IPS-15b (cell line): ENCODE data around the gene TNFRSF21.
"Not testable (repeated sequence)": the region's sequence is repeated elsewhere in the genome, so short reads cannot be mapped to it uniquely, and the experiment has no call there.

Experiments
- H3K27me3 ChIP-seq: one replicate; pipeline ENCODE4 v1.6.1; 2013; ENCODE audit warnings: low read length; ENCODE audit not compliant: control insufficient read depth, insufficient read depth
- H3K36me3 ChIP-seq: one replicate; pipeline ENCODE4 v1.6.1; 2013; ENCODE audit warnings: low read length; ENCODE audit not compliant: control insufficient read depth, insufficient read depth
- H3K4me1 ChIP-seq: one replicate; pipeline ENCODE4 v1.6.1; 2013; ENCODE audit warnings: mild to moderate bottlenecking, low read length; ENCODE audit not compliant: control insufficient read depth, insufficient read depth
- H3K4me3 ChIP-seq: one replicate; pipeline ENCODE4 v1.5.1; 2013; ENCODE audit warnings: low read depth, low read length
- H3K9ac ChIP-seq: one replicate; pipeline ENCODE4 v1.6.1; 2013; ENCODE audit warnings: low read depth, mild to moderate bottlenecking, low read length
- H3K9me3 ChIP-seq: one replicate; pipeline ENCODE4 v1.6.1; 2013; ENCODE audit warnings: mild to moderate bottlenecking, low read length; ENCODE audit not compliant: control insufficient read depth, insufficient read depth

TNFRSF21 gene

DNA sequence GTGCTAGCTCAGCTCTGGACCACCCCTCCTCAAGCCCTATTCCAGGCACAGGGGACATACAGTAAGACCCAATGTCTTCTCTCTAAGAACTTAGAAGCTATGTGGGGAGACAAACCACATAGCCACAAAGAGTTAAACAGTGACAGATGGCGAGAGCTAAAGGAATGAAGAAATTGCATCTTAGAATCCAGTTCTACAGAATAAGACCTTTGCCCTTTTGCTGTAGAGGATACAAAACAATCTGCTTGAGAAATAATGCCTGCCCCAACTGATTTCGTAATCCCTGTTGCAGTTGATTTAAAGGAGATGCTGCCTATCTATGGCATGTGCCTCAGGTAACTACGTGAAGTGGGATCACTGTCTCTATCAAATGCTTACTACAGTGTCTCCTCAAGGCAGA, 31.2 kb downstream of the TNFRSF21 start:
- H3K27me3 ChIP-seq: no peaks in the 10 kb centered on the region

DNA sequence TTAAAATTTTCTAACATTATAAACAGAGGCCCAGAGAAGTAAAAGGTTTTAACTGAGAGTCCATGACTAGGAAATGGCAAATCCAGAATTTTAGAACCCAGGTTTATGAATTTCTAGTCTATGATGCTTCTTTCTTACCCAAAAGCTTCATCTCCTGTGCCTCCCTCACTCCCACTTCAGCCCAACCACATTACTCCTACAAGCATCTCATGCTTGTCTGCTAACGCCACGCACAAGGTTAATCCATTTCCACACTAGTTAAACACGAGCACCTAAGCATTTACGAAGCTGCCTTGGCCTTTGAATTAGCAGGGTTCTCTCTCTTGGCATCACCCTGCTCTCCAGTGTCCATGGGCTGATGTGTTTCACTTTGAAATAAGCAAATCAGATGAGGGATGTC, 32.0 kb downstream of the TNFRSF21 start:
- H3K9me3 ChIP-seq: no peaks in the 10 kb centered on the region
- H3K4me3 ChIP-seq: no peak overlapping the region
- no peaks in the 10 kb centered on the region for H3K27me3 ChIP-seq
- H3K4me1 ChIP-seq: no peaks in the 10 kb centered on the region
- H3K9ac ChIP-seq: no peak overlapping the region
- H3K36me3 ChIP-seq: peaks cover 9% of the 10 kb centered on the region

More for the DNA sequence above, 31.2 kb downstream of the TNFRSF21 start:
- no peak overlapping the region for H3K4me3 ChIP-seq
- H3K9ac ChIP-seq: no peak overlapping the region
- H3K36me3 ChIP-seq: peaks cover 9% of the 10 kb centered on the region
- H3K9me3 ChIP-seq: no peaks in the 10 kb centered on the region
- H3K4me1 ChIP-seq: no peaks in the 10 kb centered on the region

DNA sequence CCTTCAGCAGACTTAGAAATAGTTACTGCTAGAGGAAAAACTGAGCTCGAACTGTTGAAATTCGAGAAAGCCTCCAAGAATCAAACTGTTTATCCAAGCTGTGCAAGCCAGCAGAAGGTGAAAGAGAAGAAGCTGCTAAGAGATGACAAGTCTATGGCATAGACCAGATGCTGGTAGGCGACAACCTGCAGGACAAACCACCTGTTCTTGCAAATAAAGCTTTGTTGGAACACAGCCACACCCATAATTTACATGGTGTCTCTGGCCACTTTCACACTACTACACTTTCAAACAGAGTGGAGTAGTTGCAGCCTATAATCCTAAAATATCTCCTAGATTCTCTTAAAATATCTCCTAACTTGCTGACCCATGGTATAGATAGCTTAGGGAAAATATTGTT, 33.3 kb downstream of the TNFRSF21 start:
- no peak overlapping the region for H3K9ac ChIP-seq
- no peaks in the 10 kb centered on the region for H3K27me3 ChIP-seq
- H3K4me3 ChIP-seq: no peak overlapping the region
- peaks cover 9% of the 10 kb centered on the region for H3K36me3 ChIP-seq
- H3K9me3 ChIP-seq: no peaks in the 10 kb centered on the region
- H3K4me1 ChIP-seq: no peaks in the 10 kb centered on the region

DNA sequence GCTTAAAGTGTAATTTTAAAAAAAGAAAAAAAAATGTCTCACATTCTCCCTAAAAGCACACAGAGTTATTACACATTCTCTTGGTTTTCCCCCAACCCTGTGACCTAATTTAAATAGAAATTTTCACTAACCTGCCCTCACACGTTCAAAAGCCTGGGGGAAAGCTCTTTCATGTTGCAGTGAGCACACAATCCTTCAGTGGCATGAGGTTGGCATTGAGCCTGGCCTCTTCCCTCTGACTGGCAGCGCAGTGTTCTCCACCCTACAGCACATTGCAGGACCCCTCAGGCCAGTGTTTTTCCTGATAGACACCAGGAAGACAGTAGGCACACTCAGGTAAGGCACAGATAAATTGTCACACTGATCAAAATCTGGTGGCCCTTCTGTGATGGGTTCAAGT, 34.1 kb downstream of the TNFRSF21 start:
- H3K36me3 ChIP-seq: peaks cover 9% of the 10 kb centered on the region
- H3K9ac ChIP-seq: no peak overlapping the region
- H3K4me3 ChIP-seq: no peak overlapping the region
- no peaks in the 10 kb centered on the region for H3K9me3 ChIP-seq
- no peaks in the 10 kb centered on the region for H3K4me1 ChIP-seq
- no peaks in the 10 kb centered on the region for H3K27me3 ChIP-seq

DNA sequence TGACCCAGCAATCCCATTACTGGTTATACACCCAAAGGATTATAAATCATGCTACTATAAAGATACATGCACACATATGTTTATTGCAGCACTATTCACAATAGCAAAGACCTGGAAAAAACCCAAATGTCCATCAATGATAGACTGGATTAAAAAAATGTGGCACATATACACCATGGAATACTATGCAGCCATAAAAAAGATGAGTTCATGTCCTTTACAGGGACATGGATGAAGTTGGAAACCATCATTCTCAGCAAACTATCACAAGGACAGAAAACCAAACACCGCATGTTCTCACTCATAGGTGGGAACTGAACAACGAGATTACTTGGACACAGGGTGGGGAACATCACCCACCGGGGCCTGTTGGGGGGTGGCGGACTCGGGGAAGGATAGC, 34.6 kb downstream of the TNFRSF21 start:
- H3K36me3 ChIP-seq, H3K9me3 ChIP-seq, H3K4me1 ChIP-seq, H3K9ac ChIP-seq, H3K27me3 ChIP-seq, H3K4me3 ChIP-seq: not testable (repeated sequence)

DNA sequence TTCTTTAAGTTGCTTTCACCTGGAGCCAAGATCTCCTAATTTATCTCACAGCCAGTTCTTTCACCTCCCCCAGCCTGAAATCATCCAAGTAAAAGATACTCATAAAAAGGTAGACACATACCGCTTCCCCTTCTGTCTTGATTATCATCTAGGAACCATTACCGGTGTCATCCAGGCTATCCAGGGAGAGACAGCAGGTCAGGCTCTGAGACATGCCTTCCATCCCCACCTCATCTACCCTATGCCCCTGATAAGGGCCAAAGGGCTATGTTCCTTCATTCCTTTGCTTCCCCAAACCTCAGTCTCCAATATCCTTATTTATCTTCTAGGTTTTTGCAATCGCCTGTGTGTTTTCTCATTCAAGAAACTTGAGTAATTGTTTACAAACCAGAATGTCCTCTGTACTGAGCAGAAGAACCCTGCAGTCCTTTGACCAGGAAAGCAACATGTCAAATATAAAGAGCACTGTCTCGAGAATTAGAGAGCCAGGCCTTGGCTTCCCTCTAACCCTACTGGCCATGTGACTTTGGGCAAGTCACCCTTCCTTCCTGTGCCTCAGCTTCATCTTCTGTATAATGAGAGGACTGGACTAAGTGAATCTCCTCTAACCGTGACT, 41.0 kb downstream of the TNFRSF21 start:
- H3K9me3 ChIP-seq: no peaks in the 10 kb centered on the region
- no peaks in the 10 kb centered on the region for H3K27me3 ChIP-seq
- H3K4me3 ChIP-seq: no peak overlapping the region
- H3K36me3 ChIP-seq: no peaks in the 10 kb centered on the region
- H3K4me1 ChIP-seq: peaks cover 2% of the 10 kb centered on the region
- no peak overlapping the region for H3K9ac ChIP-seq

DNA sequence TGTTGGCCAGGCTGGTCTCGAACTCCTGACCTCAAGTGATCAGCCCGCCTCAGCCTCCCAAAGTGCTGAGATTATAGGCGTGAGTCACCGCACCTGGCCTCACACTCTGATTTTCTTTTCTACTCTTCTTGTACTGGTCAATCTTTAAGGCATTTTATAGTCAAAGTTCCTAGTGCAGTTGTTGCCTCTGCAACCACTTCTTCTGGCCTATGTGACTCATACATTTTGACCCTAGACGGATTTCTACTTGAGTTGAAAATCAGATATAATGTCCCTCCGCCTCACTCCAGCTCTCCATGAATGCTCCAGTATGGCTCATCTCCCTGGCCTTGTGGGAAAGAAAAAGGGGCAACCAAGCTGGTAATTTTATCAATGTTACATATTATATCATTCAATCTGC, 42.4 kb downstream of the TNFRSF21 start:
- Histone ChIP-seq H3K4me1 (peaks cover 2% of the 10 kb centered on the region), H3K4me3 (no peak overlapping the region), H3K36me3 (no peaks in the 10 kb centered on the region), H3K9ac (no peak overlapping the region), H3K27me3 (no peaks in the 10 kb centered on the region), H3K9me3 (no peaks in the 10 kb centered on the region)

DNA sequence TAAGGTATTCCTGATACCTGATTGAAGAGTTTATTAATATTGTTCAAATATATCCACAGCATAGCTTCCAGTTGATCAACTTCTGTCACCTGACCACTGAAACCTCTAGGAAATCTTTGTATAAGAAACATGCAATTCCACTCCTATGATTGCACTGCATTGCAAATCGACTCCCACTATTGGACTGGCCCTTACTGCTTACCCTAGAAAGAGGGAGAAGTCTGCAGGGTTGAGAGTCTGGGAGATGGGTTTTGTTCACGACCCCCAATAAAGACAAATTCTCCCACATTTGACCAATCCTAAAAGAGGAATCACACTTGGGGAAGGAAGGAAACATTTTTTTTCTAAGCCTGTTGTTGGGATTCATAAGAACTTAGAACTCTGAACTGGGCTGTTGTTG, 43.7 kb downstream of the TNFRSF21 start:
- no peak overlapping the region for H3K9ac ChIP-seq
- H3K9me3 ChIP-seq: no peaks in the 10 kb centered on the region
- H3K4me3 ChIP-seq: no peak overlapping the region
- H3K4me1 ChIP-seq: peaks cover 2% of the 10 kb centered on the region
- no peaks in the 10 kb centered on the region for H3K27me3 ChIP-seq
- H3K36me3 ChIP-seq: no peaks in the 10 kb centered on the region

DNA sequence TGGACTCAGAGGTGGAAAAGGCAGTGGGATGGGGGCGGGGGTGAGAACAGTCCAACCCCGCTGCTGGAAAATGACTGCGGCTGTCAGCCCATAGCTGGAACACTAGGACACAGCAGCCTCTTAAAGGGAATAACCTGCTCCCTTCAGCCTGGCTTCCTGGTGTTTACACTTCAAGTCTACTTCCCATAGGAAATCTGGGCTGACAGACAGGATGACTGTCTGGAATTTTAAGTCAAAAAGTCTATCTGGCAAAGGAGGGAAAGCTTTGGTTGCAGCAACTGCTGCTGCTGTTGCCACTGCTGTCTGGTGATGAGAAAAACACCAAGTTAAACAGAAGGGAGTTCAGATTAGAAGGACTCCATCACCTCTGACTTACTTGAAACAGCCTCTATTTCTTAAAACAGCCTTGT, 44.9 kb downstream of the TNFRSF21 start:
- H3K9me3 ChIP-seq: no peaks in the 10 kb centered on the region
- H3K27me3 ChIP-seq: no peaks in the 10 kb centered on the region
- H3K9ac ChIP-seq: no peak overlapping the region
- no peak overlapping the region for H3K4me3 ChIP-seq
- no peaks in the 10 kb centered on the region for H3K36me3 ChIP-seq
- peaks cover 2% of the 10 kb centered on the region for H3K4me1 ChIP-seq

DNA sequence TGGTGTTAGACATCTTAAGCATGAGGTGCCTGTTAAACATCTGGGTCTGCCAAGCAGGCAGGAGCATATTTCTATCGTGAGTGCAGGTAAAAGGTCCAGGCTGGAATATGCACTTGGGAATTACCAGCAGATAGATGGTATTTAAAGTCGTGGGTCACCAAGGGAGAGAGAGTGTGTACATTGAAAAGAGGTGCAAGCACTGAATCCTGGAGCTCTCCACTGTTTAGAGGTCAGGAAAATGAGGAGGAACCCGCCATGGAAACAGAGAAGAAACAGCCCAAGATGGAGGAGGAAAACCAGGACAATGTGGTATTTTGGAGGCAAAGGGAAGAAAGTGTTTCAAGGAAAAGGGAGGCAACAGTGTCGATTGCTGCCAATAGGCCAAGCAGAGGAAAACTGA, 46.4 kb downstream of the TNFRSF21 start:
- H3K4me1 ChIP-seq: peaks cover 2% of the 10 kb centered on the region
- H3K9me3 ChIP-seq: no peaks in the 10 kb centered on the region
- H3K27me3 ChIP-seq: no peaks in the 10 kb centered on the region
- H3K4me3 ChIP-seq: no peak overlapping the region
- no peak overlapping the region for H3K9ac ChIP-seq
- no peaks in the 10 kb centered on the region for H3K36me3 ChIP-seq

DNA sequence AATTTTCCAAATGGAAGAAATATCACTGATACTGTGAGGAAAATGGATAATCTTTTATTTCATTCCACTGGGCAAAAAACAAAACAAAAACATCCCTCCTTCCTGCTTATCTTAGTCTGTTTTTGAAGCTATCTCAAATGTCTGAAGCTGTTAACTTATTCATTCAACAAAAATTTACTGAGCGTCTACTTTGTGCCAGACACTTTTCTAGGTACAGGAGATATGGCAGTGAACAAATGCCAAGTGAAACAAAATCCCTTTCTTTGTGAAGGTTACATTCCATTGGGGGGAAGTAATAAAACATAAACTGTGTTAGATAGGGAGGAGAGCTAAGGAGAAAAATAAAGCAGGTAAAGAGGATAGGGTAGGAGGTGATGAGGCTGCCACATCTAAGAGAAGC, 47.5 kb downstream of the TNFRSF21 start:
- Histone ChIP-seq H3K36me3 (no peaks in the 10 kb centered on the region), H3K9me3 (no peaks in the 10 kb centered on the region), H3K9ac (no peak overlapping the region), H3K4me1 (no peaks in the 10 kb centered on the region), H3K4me3 (no peak overlapping the region), H3K27me3 (no peaks in the 10 kb centered on the region)

DNA sequence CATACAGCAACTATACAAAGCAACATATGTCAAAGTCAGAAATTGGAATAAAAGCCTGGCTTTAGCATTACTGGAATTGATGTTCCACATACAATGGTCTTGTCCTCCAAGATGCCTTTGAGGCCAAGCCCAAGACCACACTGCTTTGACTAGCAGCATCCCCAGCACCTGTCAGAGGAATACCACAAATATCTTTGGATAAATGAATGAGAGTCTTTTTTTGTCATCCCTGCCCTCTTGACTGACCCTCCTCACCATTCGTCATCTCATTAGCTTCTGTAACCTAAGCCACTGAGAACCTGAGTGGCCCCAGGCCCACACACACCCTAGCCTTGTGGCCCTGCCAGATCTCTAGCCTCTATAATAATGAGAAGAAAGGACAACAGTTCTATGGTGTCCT, 48.5 kb downstream of the TNFRSF21 start:
- Histone ChIP-seq H3K36me3 (no peaks in the 10 kb centered on the region), H3K4me3 (no peak overlapping the region), H3K9me3 (no peaks in the 10 kb centered on the region), H3K4me1 (peaks cover 7% of the 10 kb centered on the region), H3K27me3 (no peaks in the 10 kb centered on the region), H3K9ac (no peak overlapping the region)
